Testis (tissue), 3 donors: ENCODE measurements around the gene CDK14. TPM values are rescaled to one million over a fixed set of nuclear protein-coding genes. Genes with fewer than 3 reads are reported as not detected.

Experiments
- DNase-seq: peaks from one replicate; pipeline ENCODE4 v3.0.0-alpha.2; 2019
- H3K27ac ChIP-seq, 2 donors: fragments of 200-600 bp; sonication (generic); one replicate each; pipeline ENCODE4 v1.5.1; 2019
- H3K27me3 ChIP-seq: fragments of 200-600 bp; sonication (generic); one replicate; pipeline ENCODE4 v1.5.1; 2019
- H3K36me3 ChIP-seq: fragments of 200-600 bp; sonication (generic); one replicate; pipeline ENCODE4 v1.5.1; 2017; ENCODE audit warnings: low read depth; ENCODE audit errors: missing control alignments
- H3K4me1 ChIP-seq: fragments of 200-600 bp; sonication (generic); one replicate; pipeline ENCODE4 v1.5.1; 2019
- H3K4me3 ChIP-seq, 2 donors: fragments of 200-600 bp; sonication (generic); one replicate each; pipeline ENCODE4 v1.5.1; 2017 to 2019
- H3K9me3 ChIP-seq: fragments of 200-600 bp; sonication (generic); one replicate; pipeline ENCODE4 v1.5.1; 2017
- POLR2A ChIP-seq: fragments of 450-650 bp; IDR thresholded peaks from one replicate; pipeline ENCODE4 v1.6.1; 2017; ENCODE audit warnings: antibody characterized with exemption, mild to moderate bottlenecking, moderate library complexity
- WGBS, 2 donors: methylation state at CpG; one replicate each; pipeline ENCODE4 v1.1.5; 2018; 5-methylcytosine and 5-hydroxymethylcytosine counted together
- intact Hi-C: fragments of 100-400 bp; cut with DNase I; formaldehyde crosslinking; loops from one replicate; pipeline ENCODE4 v1.15.1; 2023; ENCODE audit warnings: low total_unique reads
- polyA plus RNA-seq: library from polyadenylated mRNA; stranded (reverse); fragments of 350-450 nt; fragmentation: Illumina TruSeq; extraction: RNeasy Lipid Tissue Mini Kit (QIAGEN cat#74804); gene quantifications from one replicate; pipeline ENCODE4 v1.2.3, GENCODE V29; 2014; ENCODE audit warnings: low read depth, low replicate concordance; ENCODE audit not compliant: insufficient read depth
- total RNA-seq, 2 donors: library from RNA; depleted of rRNA; stranded (reverse); fragments of >200 nt; gene quantifications; one replicate each; pipeline ENCODE4 v1.2.3, GENCODE V29; 2016
- TF ChIP-seq, protein P1 (sequence below), 3 experiments: fragments of 450-650 bp in 2 of 3; fragments of 200-600 bp in 1 of 3; sonication (generic) in 1 of 3; IDR thresholded peaks; one replicate each; pipeline ENCODE4 v1.5.1; 2016 to 2019; ENCODE audit warnings: antibody characterized with exemption in 3 of 3, mild to moderate bottlenecking in 2 of 3, moderate library complexity in 1 of 3

The CDK14 gene
- total and polyA plus RNA-seq, 3 donors from 2014 or later = 18.9 to 22.7 (median 19.5) TPM

DNA sequence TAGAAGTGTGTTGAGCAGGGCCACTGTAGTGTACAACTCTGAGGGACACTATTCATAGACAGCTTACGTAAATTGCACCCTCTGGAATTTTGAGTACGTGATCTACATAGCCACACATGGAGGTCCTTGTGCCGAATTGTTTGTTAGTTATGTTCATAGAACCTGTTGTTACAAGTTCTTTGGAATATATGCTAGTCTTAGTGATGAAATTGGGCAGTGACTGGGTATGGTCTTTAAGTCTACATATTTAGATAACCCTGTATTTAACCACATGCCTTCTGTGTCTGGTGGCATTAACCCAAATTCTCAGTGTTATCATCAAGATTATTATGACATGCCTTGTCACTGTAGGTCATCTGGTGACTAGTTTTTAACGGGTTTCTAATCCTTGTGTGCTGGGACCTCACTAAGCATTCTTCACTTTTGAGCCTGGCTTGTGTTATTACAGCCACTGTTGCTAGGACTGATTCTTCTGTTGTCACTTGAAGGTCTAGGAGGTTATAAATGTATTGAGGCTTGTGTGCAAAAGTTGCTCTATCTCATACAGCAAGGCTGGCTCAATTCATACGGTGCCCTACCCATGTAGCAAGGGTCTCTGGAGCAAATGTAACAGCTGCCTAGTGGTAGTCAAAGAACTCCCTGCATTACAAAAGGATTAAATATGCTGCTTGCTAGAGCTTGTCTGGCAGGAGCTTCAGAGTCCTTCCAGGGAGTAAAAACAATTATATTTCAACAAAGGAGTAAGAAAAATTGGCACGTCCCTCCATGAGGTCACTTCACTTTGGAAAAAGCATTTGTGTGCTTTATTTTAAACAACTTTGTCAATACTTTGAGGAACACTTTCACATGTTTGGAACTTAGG is 65.4 kb downstream of the CDK14 start:
- Histone ChIP-seq H3K4me1 (no peaks in the 10 kb centered on the region), H3K27ac (no peak overlapping the region), H3K4me3 (no peak overlapping the region), H3K36me3 (no peaks in the 10 kb centered on the region), H3K27me3 (no peaks in the 10 kb centered on the region), H3K9me3 (no peaks in the 10 kb centered on the region)
- no peak for DNase-seq
- 61 to 77% methylated on average over 6 of the region's 6 CpGs for WGBS, 2 donors
- intact Hi-C loops = no loop called here
- TF ChIP-seq, protein P1, sequence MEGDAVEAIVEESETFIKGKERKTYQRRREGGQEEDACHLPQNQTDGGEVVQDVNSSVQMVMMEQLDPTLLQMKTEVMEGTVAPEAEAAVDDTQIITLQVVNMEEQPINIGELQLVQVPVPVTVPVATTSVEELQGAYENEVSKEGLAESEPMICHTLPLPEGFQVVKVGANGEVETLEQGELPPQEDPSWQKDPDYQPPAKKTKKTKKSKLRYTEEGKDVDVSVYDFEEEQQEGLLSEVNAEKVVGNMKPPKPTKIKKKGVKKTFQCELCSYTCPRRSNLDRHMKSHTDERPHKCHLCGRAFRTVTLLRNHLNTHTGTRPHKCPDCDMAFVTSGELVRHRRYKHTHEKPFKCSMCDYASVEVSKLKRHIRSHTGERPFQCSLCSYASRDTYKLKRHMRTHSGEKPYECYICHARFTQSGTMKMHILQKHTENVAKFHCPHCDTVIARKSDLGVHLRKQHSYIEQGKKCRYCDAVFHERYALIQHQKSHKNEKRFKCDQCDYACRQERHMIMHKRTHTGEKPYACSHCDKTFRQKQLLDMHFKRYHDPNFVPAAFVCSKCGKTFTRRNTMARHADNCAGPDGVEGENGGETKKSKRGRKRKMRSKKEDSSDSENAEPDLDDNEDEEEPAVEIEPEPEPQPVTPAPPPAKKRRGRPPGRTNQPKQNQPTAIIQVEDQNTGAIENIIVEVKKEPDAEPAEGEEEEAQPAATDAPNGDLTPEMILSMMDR (IDR thresholded peaks at IDR 0.05) = no peak
- TF ChIP-seq POLR2A = no peak

DNA sequence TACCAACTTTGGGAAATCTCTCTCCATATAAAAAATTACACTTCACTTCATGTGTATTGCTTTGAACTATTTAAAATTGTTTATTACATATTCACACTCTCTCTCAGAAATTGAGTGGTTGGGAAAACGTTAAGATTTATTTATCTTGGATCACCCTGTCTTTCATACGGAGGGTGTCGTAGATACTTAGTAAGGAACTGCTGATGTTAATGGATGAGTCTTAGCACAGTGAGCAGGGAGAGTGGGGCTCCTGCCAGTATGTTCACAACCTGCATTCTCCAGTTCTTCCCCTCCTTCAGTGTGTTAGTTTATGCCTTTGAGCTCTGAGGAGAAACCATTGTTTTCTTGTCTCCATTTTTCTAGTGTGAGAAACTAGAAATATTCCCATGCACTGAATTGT is 67.1 kb downstream of the CDK14 start:
- Histone ChIP-seq H3K4me3 (no peak overlapping the region), H3K36me3 (no peaks in the 10 kb centered on the region), H3K9me3 (no peaks in the 10 kb centered on the region), H3K4me1 (no peaks in the 10 kb centered on the region), H3K27me3 (no peaks in the 10 kb centered on the region), H3K27ac (no peak overlapping the region)
- no peak for DNase-seq
- WGBS, 2 donors = 72 to 77% methylated on average over 3 of the region's 3 CpGs
- intact Hi-C loops = no loop called here
- no peak for TF ChIP-seq POLR2A
- TF ChIP-seq, protein P1 (IDR thresholded peaks at IDR 0.05) = no peak

DNA sequence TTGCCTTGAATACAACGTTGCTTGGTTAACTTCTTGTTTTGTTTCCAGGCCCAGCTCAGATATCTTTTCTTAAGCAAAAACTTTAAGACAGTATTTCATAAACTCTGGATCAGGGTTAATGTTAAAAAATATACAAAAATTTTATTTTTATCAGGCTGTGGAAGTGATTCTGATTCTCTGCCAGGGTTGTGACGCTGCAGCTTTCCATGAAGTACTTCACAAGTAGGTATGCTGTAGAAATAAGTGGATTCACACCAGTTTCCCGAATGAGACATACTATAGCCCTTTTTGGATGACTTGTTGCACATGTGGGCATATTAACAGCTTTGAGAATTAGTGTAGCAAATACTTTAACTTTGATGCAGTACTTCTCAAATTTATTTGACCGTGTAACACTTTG is 70.1 kb downstream of the CDK14 start:
- Histone ChIP-seq H3K36me3 (no peaks in the 10 kb centered on the region), H3K4me1 (no peaks in the 10 kb centered on the region), H3K9me3 (no peaks in the 10 kb centered on the region), H3K4me3 (no peak overlapping the region), H3K27me3 (no peaks in the 10 kb centered on the region), H3K27ac (no peak overlapping the region)
- no peak for DNase-seq
- no peak for TF ChIP-seq POLR2A
- TF ChIP-seq, protein P1 (IDR thresholded peaks at IDR 0.05) = no peak
- intact Hi-C loops = no loop called here
- WGBS, 2 donors = 83 to 88% methylated on average over 4 of the region's 4 CpGs

DNA sequence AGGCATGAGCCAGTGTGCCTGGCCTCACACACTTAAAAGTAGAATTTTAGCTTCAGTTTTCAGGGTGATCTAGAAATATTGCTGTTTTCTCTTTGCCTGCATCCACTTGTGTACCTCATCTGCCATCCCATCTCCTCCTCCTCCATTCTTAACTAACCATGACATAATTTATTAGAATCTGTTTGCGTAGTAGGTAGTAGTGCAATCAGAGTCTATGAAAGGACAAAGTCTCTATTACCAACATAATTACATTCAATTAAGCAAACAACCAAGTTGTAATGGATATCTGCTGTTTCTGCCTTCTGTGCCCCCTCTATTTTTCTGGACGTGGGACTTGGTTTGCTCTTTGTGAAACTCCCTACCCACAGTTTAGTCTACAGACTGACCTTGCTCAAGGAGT is 72.9 kb downstream of the CDK14 start:
- intact Hi-C loops = no loop called here
- no peak overlapping the region for H3K4me3 ChIP-seq
- no peaks in the 10 kb centered on the region for H3K36me3 ChIP-seq
- WGBS, 2 donors = 39 to 67% methylated on average over 2 of the region's 2 CpGs
- DNase-seq = no peak
- H3K27me3 ChIP-seq = no peaks in the 10 kb centered on the region
- no peaks in the 10 kb centered on the region for H3K9me3 ChIP-seq
- H3K27ac ChIP-seq = no peak overlapping the region
- H3K4me1 ChIP-seq = no peaks in the 10 kb centered on the region
- no peak for TF ChIP-seq POLR2A
- TF ChIP-seq, protein P1 (IDR thresholded peaks at IDR 0.05) = no peak

DNA sequence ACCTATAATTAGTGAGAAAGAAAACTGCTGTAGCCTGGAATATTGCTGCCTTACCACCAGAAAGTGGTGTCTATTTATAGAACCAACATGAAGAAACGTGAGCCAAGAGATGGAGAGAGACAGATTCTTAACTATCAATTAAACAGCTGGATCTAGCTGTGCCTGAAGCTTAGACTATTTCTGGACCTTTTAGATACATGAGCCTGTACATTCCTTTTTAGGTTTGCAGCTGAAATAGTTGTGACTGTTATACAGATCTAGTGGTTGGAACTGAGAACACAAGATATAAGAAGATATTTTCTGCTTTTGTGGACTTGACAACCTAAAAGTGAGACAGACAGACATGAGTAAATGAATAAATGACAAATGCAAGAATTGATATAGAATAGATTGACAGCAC is 73.4 kb downstream of the CDK14 start:
- no peaks in the 10 kb centered on the region for H3K4me1 ChIP-seq
- no peaks in the 10 kb centered on the region for H3K9me3 ChIP-seq
- H3K27me3 ChIP-seq = no peaks in the 10 kb centered on the region
- no peak for DNase-seq
- 68 to 71% methylated on average over 1 of the region's 1 CpG for WGBS, 2 donors
- H3K27ac ChIP-seq = no peak overlapping the region
- intact Hi-C loops = no loop called here
- TF ChIP-seq, protein P1 (IDR thresholded peaks at IDR 0.05) = no peak
- no peak for TF ChIP-seq POLR2A
- no peaks in the 10 kb centered on the region for H3K36me3 ChIP-seq
- no peak overlapping the region for H3K4me3 ChIP-seq
